Colon (tissue), 2 donors: Measurements from ENCODE around the gene SH3TC1.

Experiments used
- FAIRE-seq: peaks from 2 replicates; lab custom pipeline; 2012; peaks lifted over from hg19 to GRCh38; lab: Jason Lieb, UNC
- donor health status: control.
- donor health status: control.

Gene SH3TC1

GRCh38 chr4:8216443-8217245, 17.6 kb downstream of the SH3TC1 start:
- no peak for FAIRE-seq

DNA sequence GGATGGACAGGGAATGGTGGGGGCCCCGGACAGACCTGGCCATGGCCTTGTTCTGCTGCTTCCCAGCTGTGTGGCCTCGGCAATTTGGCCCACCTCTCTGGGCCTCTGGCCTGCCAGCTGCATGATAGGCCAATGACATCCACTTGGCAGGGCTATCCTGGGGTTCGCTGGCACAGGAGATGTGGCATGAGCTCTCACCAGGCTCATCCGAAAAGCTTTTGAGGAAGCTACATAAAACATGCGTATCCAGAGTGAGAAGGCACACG, 18.1 kb downstream of the SH3TC1 start:
- FAIRE-seq: no peak

DNA sequence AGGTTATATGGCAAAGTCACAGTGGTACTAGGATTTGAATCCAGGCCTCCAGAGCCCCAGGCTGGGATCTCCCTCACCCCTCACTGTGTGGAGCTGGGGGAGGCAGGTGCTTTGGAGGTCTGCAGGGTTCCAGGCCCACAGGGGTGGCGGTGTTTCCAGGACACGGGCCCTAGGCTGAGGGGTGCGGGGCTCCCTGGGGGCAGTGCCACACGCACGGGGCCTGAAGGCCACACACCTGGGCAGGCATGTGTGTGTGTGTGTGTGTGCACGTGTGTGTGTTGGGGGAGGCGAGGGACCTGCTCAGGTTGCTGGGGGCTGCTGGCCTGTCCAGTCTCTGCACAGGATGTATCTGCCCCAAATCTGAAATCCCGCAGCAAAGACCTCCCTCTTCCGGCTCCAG, 18.8 kb downstream of the SH3TC1 start:
- FAIRE-seq: no peak

DNA sequence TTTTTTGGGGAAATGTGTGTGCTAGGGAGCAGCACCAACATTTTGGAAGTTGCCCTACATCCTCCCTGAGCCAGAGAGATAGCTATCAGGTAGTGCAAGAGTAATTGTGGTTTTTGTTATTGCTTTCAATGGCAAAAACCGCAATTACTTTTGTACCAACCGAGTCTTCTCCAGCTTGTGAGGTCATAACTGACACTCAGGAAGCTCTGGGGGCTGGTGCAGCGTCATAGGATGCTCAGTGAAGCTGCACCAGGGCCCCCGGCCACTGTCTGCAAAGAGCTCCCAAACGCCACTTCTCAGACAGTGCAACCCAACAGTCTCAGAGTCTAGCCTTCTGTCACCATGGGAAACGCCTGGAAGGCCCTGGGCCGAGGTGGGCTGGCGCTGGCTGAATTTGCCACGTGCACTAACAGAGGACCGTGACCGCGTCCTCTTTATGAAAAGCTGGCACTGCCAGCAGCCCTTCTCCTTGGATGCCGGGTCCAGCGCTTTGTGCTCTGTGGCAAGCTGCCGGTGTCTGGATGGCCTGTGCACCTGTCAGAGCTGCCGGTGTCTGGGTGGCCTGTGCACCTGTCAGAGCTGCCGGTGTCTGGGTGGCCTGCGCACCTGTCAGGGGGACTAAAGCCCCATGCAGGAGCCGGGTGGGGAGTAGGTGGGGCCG, 19.4 kb downstream of the SH3TC1 start:
- FAIRE-seq: no peak

DNA sequence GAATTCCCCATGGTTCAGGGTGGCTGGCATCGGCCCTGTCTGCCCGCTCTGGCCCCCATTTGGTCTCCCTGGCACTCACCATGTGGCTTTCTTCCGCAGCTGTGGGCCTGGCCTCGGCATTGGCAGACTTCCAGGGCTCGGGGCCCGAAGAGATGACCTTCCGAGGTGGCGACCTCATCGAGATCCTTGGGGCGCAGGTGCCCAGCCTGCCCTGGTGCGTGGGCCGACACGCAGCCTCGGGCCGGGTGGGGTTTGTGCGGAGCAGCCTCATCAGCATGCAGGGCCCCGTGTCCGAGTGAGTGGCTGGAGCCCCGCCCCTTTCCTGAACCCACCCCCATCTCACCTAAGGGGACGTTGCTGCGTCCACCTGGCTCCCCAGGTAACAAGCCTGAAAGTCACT, 20.1 kb downstream of the SH3TC1 start:
- no peak for FAIRE-seq

DNA sequence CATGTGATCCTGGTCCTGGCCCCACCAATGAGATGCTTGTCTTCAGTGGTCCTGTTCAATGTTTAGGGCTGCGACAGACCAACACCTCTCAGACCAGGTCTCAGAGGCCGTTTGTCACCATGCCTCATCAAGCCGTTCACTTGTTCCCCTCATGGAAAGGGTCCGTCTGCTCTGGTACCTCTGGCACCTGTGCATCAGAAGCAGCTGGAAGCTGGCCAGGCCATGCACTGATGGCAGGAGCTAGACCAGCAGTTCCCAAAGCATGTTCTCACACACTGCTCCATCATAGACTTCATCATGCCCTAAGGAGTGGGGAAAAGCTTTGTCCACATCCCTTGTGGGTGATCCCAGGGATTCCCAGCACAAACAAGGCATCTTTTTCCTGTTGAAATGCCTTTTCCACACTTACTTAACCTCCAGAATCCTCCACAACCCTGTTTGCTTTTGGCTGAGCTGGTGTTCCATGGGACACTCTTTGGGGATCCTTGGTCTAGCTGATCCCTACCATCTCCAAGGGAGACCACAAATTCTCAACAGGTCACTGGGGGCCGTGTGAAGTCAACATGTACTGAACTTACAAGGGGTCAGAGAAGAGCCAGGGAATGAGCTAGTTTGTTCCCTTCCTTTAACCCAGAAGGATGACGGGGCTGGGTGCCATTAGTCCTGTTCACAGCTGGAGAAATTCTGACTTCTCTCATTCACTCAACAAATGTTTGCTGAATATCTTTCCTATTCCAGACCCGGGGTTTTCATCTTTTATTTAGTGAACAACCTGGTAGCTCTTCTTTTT, 21.8 kb downstream of the SH3TC1 start:
- FAIRE-seq: no peak

- FAIRE-seq: no peak
Observed at GRCh38 chr4:8221476-8221875, 22.4 kb downstream of the SH3TC1 start.

GRCh38 chr4:8221985-8222384, 22.9 kb downstream of the SH3TC1 start:
- FAIRE-seq: no peak

DNA sequence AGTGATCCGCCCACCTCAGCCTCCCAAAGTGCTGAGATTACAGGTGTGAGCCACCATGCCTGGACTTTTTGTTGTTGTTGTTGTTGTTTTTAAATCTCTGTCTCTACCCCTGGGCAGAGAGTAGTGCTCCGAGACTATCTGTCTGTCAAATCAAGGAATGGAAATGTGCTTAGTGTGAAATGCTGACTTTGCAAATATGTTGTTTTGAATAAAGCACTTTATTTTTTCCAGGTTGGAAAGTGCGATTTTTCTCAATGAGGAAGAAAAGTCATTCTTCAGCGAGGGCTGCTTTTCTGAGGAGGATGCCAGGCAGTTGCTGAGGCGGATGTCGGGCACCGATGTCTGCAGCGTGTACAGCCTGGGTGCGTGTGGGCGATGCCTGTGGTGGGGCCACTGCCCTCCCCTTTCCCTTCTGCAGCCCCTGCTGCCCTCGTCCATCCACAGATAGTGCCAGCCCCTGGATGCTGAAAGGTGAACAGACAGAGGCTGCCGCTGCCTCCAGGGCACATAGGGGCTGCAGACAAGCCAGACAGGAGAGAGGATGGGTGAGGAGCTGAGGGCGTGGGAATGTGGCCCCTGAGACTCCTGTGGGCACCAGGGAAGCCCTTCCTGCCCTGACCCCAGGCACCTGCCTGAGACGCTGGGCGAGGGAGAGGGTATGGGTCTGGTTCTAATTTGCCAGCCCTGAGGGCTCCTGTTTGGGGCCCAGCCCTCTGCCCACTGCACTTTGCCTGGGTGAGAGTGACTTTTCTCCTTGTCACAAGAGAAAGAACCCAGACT, 23.7 kb downstream of the SH3TC1 start:
- no peak for FAIRE-seq

DNA sequence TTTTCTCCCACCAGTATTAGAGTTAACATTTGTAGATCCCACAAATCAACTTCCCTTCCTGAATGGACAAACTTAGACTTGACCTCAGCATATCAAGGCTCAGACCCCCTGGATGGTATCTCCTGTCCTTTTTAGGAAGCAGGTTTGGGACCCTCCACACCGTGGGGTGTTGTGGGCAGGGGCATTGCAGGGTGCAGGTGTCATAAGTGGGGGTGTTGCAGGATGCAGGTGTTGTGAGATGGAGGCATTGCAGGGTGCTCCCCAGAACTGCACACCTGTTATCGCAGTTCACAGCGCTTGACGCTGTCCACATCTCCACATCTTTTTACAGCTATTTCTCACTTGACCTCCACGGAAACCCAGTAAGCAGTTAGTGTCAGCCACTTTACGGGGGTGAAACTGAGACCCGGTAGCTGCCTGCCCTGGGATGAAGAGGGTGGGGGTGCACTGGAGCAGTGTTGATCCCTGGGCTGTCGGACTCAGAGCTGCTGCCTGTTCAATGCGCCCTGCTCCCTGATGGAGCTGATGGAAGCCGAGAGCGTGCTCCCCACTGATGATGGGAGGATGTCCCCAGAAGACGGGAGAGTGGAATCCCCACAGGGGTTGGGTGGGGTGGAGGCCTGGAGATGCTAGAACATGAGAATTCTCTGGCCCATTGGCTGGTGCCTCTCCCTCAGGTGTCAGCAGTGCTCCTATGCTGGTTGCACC, 25.3 kb downstream of the SH3TC1 start:
- FAIRE-seq: no peak

- no peak for FAIRE-seq
Observed at GRCh38 chr4:8224975-8225625, 26.0 kb downstream of the SH3TC1 start.

GRCh38 chr4:8225706-8226443, 26.8 kb downstream of the SH3TC1 start:
- no peak for FAIRE-seq

DNA sequence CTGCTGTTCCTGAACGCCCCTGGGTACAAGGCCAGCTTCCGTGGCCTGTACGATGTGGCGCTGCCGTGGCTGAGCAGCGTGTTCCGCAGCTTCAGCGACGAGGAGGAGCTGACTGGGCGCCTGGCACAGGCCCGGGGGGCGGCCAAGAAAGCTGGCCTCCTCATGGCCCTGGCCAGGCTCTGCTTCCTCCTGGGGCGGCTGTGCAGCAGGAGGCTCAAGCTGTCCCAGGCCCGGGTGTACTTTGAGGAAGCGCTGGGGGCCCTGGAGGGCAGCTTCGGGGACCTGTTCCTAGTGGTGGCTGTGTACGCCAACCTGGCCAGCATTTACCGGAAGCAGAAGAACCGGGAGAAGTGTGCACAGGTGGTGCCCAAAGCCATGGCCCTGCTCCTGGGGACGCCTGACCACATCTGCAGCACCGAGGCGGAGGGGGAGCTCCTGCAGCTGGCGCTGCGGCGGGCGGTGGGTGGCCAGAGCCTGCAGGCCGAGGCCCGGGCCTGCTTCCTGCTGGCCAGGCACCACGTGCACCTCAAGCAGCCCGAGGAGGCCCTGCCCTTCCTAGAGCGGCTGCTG, 28.2 kb downstream of the SH3TC1 start:
- no peak for FAIRE-seq

DNA sequence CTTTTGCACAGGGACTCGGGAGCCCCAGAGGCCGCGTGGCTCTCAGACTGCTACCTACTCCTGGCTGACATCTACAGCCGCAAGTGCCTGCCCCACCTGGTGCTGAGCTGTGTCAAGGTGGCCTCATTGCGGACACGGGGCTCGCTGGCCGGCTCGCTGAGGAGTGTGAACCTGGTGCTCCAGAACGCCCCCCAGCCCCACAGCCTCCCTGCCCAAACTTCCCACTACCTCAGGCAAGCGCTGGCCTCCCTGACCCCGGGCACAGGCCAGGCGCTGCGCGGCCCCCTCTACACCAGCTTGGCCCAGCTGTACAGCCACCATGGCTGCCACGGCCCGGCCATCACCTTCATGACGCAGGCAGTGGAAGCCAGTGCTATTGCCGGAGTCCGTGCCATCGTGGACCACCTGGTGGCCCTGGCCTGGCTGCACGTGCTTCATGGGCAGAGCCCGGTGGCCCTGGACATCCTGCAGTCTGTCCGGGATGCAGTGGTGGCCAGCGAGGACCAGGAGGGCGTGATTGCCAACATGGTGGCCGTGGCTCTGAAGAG, 28.8 kb downstream of the SH3TC1 start:
- FAIRE-seq: no peak

DNA sequence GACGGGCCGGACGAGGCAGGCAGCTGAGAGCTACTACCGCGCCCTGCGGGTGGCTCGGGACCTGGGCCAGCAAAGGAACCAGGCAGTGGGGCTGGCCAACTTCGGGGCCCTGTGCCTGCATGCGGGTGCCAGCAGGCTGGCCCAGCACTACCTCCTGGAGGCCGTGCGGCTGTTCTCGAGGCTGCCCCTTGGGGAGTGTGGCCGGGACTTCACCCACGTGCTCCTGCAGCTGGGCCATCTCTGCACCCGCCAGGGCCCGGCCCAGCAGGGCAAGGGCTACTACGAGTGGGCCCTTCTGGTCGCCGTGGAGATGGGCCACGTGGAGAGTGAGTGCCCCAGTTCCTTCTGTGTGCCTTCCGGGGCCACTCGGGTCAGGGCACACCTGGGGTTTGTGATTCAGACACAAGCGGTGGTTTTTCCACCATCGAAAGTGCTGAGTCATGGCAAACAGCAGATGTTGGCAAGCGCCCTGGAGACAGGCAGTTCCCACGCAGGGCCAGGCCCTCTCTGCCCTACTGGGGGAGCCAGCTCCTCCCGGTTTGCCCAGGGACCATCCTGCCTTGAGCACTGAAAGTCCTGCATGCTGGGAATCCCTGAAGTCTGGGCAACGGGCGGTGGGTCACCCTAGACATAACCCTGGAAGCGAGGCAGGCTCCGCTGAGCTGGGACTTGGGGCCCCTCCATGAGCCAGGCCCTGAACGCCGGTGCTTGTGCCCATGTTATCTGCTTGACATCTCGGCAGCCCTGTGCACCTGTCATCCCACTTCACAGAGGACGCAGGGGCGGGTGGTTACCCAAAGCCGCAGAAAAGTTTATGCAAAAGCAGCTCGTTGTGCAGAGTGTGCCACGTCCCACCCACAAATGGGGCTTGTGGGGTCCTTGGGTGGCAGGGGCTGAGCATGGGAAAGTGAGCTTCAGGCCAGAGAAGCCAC, 29.5 kb downstream of the SH3TC1 start:
- FAIRE-seq: no peak

GRCh38 chr4:8229331-8229975, 30.4 kb downstream of the SH3TC1 start:
- no peak for FAIRE-seq

- FAIRE-seq: no peak
Observed at GRCh38 chr4:8230033-8230432, 30.9 kb downstream of the SH3TC1 start.

- no peak for FAIRE-seq
Observed at GRCh38 chr4:8230891-8231290, 31.8 kb downstream of the SH3TC1 start.
